Thoracic aorta (tissue), 2 donors: ENCODE data around the gene TAF7. TPM values are rescaled to one million over a fixed set of nuclear protein-coding genes. Genes with fewer than 3 reads are reported as not detected.

Experiments used
- ATAC-seq: fragments of 150-250 bp; one replicate; pipeline ENCODE4 v1.8.0; 2017; ENCODE audit warnings: low read depth; ENCODE audit not compliant: insufficient number of reproducible peaks, low FRiP score
- DNase-seq: peaks from one replicate; pipeline ENCODE4 v3.0.0-alpha.2; 2020; ENCODE audit warnings: low spot score
- H3K27ac ChIP-seq, 2 donors: fragments of 200-600 bp; sonication (generic); 1 replicate in 1 of 2; 2 replicates in 1 of 2; pipeline ENCODE4 v1.5.1; 2016; ENCODE audit warnings: mild to moderate bottlenecking in 2 of 2, moderate library complexity in 2 of 2
- H3K27me3 ChIP-seq: fragments of 200-600 bp; sonication (generic); replicated peaks from 2 replicates; pipeline ENCODE4 v1.6.0; 2016; ENCODE audit warnings: mild to moderate bottlenecking; ENCODE audit not compliant: insufficient read depth
- H3K36me3 ChIP-seq: fragments of 200-600 bp; sonication (generic); one replicate; pipeline ENCODE4 v1.5.1; 2016
- H3K4me1 ChIP-seq, 2 donors: fragments of 200-600 bp; sonication (generic); 1 replicate in 1 of 2; 2 replicates in 1 of 2; pipeline versions ENCODE4 v1.5.1 to v1.6.0; 2016; ENCODE audit warnings: low read depth in 2 of 2, mild to moderate bottlenecking in 1 of 2; ENCODE audit not compliant: control insufficient read depth in 1 of 2
- H3K4me3 ChIP-seq: fragments of 200-600 bp; sonication (generic); 2 replicates; pipeline ENCODE4 v1.5.1; 2016; ENCODE audit warnings: mild to moderate bottlenecking
- H3K9me3 ChIP-seq: fragments of 200-600 bp; sonication (generic); 2 replicates; pipeline ENCODE4 v1.5.1; 2016
- total RNA-seq, 2 donors: library from RNA; depleted of rRNA; stranded (reverse); fragments of >200 nt; gene quantifications; one replicate each; pipeline versions ENCODE4 v1.1.0 to v1.2.3, GENCODE V29; 2016
- TF ChIP-seq, protein P1 (sequence below): fragments of 200-600 bp; sonication (generic); IDR thresholded peaks from one replicate; pipeline ENCODE4 v1.5.1; 2019; ENCODE audit warnings: antibody characterized with exemption

TAF7 gene
- total RNA-seq, 2 donors from 2014 or later, result 35.9 to 56.1 TPM

DNA sequence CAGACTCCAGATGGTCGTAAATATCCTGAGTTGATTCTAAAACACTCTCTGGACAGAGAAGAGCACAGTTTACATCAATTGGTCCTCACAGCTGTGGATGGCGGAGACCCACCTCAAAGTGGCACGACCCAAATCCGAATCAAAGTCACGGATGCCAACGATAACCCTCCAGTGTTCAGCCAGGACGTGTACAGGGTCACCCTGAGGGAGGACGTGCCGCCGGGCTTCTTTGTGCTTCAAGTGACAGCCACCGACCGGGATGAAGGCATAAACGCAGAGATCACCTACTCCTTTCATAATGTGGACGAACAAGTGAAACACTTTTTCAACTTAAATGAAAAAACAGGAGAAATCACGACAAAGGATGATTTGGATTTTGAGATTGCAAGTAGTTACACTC is 40.1 kb upstream of the TAF7 start:
- Histone ChIP-seq H3K4me1 (no peaks in the 10 kb centered on the region), H3K4me3 (peak overlapping the region; percentile 60), H3K27me3 (no peaks in the 10 kb centered on the region), H3K27ac (no peak overlapping the region), H3K36me3 (no peaks in the 10 kb centered on the region), H3K9me3 (peaks cover 89% of the 10 kb centered on the region)
- TF ChIP-seq, protein P1, sequence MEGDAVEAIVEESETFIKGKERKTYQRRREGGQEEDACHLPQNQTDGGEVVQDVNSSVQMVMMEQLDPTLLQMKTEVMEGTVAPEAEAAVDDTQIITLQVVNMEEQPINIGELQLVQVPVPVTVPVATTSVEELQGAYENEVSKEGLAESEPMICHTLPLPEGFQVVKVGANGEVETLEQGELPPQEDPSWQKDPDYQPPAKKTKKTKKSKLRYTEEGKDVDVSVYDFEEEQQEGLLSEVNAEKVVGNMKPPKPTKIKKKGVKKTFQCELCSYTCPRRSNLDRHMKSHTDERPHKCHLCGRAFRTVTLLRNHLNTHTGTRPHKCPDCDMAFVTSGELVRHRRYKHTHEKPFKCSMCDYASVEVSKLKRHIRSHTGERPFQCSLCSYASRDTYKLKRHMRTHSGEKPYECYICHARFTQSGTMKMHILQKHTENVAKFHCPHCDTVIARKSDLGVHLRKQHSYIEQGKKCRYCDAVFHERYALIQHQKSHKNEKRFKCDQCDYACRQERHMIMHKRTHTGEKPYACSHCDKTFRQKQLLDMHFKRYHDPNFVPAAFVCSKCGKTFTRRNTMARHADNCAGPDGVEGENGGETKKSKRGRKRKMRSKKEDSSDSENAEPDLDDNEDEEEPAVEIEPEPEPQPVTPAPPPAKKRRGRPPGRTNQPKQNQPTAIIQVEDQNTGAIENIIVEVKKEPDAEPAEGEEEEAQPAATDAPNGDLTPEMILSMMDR, result no peak
- ATAC-seq (no peak), DNase-seq (no peak)

DNA sequence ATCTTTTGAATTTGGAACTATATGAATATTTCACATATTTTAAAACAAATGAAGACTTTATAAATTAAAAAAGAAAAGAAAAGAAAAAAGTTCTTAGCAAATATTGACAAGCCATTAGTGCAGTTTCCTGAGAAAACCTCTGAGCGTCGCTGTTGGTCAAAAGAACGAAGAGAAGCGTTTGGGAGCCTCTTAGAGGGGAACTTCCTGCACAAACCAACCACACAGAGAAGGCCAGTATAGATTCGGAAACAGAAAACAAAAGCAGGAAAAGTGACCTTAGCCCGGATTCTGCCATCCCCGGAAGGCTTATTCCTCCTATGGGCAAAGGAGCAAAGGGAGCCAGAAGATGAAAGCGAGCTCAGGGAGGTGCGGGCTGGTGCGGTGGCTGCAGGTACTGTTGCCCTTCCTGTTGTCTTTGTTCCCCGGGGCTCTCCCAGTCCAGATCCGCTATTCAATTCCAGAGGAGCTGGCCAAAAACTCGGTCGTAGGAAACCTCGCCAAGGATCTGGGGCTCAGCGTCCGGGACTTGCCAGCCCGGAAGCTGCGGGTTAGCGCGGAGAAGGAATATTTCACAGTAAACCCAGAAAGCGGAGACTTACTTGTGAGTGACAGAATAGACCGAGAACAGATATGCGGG is 39.3 kb upstream of the TAF7 start, which contains the start of gene PCDHGB2:
PCDHGB2 (plus strand) TSS at position 205 of the 637 bp plus-strand sequence; CDS start at position 347, 142 bp downstream.
- TF ChIP-seq, protein P1, result no peak
- ATAC-seq (no peak), DNase-seq (no peak)
- Histone ChIP-seq H3K9me3 (peaks cover 89% of the 10 kb centered on the region), H3K27me3 (no peaks in the 10 kb centered on the region), H3K4me1 (no peaks in the 10 kb centered on the region), H3K4me3 (peak within 1 kb of the TSS; percentile 60), H3K27ac (no peak within 1 kb of the TSS), H3K36me3 (no peaks in the 10 kb centered on the region)

GRCh38 chr5:141356950-141357349 is 36.4 kb upstream of the TAF7 start:
- ATAC-seq, result no peak
- H3K4me1 ChIP-seq, result no peaks in the 10 kb centered on the region
- TF ChIP-seq, protein P1, result no peak
- DNase-seq, result no peak
- peaks cover 84% of the 10 kb centered on the region for H3K9me3 ChIP-seq
- H3K27me3 ChIP-seq, result no peaks in the 10 kb centered on the region
- H3K4me3 ChIP-seq, result no peak overlapping the region
- H3K27ac ChIP-seq, result no peak overlapping the region
- no peaks in the 10 kb centered on the region for H3K36me3 ChIP-seq

- H3K27ac ChIP-seq, result no peak overlapping the region
- TF ChIP-seq, protein P1, result no peak
- no peaks in the 10 kb centered on the region for H3K4me1 ChIP-seq
- peaks cover 85% of the 10 kb centered on the region for H3K9me3 ChIP-seq
- no peak for DNase-seq
- H3K36me3 ChIP-seq, result no peaks in the 10 kb centered on the region
- no peaks in the 10 kb centered on the region for H3K27me3 ChIP-seq
- ATAC-seq, result no peak
- no peak overlapping the region for H3K4me3 ChIP-seq
These were observed 35.5 kb upstream of the TAF7 start for GRCh38 chr5:141356133-141356532.

DNA sequence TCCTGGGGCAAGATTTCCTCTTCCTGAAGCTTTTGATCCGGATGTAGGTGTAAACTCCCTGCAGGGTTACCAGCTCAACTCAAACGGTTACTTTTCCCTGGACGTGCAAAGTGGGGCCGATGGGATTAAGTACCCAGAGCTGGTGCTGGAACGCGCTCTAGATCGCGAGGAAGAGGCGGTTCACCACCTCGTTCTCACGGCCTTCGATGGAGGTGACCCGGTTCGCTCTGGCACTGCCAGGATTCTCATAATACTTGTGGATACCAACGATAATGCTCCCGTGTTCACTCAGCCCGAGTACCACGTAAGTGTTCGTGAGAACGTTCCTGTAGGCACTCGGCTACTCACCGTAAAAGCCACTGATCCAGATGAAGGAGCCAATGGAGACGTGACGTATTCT is 35.1 kb upstream of the TAF7 start:
- H3K4me3 ChIP-seq, result peak overlapping the region; percentile 59

More for the DNA sequence above, 35.1 kb upstream of the TAF7 start:
- Histone ChIP-seq H3K9me3 (peaks cover 85% of the 10 kb centered on the region), H3K27me3 (no peaks in the 10 kb centered on the region), H3K27ac (no peak overlapping the region), H3K4me1 (no peaks in the 10 kb centered on the region), H3K36me3 (no peaks in the 10 kb centered on the region)
- DNase-seq, result no peak
- ATAC-seq, result no peak
- TF ChIP-seq, protein P1, result no peak
